Esophagus mucosa (tissue), 1 donor: ENCODE results near the gene KRTAP17-1. TPM values are rescaled to one million over a fixed set of nuclear protein-coding genes. Genes with fewer than 3 reads are reported as not detected.
A peak's percentile ranks its signal among the peaks of the same experiment; 100 is the strongest.

ENCODE experiments used
- ATAC-seq: fragments of 200-7000 bp; cut with Tn5 transposase; one replicate; pipeline ENCODE4 v1.9.1; 2020
- total RNA-seq: library from RNA; stranded (reverse); gene quantifications from one replicate; pipeline ENCODE4 v1.2.4, GENCODE V29; 2023
- donor health status: DM: yes; HTN: yes; CAD: no.

The KRTAP17-1 gene
- total RNA-seq, 1 donor from 2014 or later = not detected

GRCh38 chr17:41332239-41332638 is 16.7 kb upstream of the KRTAP17-1 start:
- ATAC-seq = no peak

GRCh38 chr17:41331606-41332005 is 16.1 kb upstream of the KRTAP17-1 start:
- no peak for ATAC-seq

- peak; percentile 62 for ATAC-seq
Observed at GRCh38 chr17:41329279-41329948, 13.9 kb upstream of the KRTAP17-1 start.

- no peak for ATAC-seq
Observed at GRCh38 chr17:41328207-41328606, 12.7 kb upstream of the KRTAP17-1 start.

- ATAC-seq = no peak
Observed at GRCh38 chr17:41327411-41328120, 12.1 kb upstream of the KRTAP17-1 start.

- no peak for ATAC-seq
Observed at GRCh38 chr17:41326173-41327145, 10.9 kb upstream of the KRTAP17-1 start.

GRCh38 chr17:41325611-41326010 is 10.1 kb upstream of the KRTAP17-1 start:
- no peak for ATAC-seq

- no peak for ATAC-seq
Observed at GRCh38 chr17:41325126-41325525, 9.6 kb upstream of the KRTAP17-1 start.

GRCh38 chr17:41324180-41325075 is 8.9 kb upstream of the KRTAP17-1 start:
- ATAC-seq = peak; percentile 51

GRCh38 chr17:41322903-41323895 is 7.7 kb upstream of the KRTAP17-1 start:
- no peak for ATAC-seq

- ATAC-seq = peak; percentile 55
Observed at GRCh38 chr17:41322094-41322902, 6.8 kb upstream of the KRTAP17-1 start.

GRCh38 chr17:41318231-41318630 is 2.7 kb upstream of the KRTAP17-1 start:
- no peak for ATAC-seq

GRCh38 chr17:41315814-41316445 is 420 bp upstream of the KRTAP17-1 start:
- no peak for ATAC-seq

- ATAC-seq = no peak
Observed at GRCh38 chr17:41311111-41311510, 4.4 kb downstream of the KRTAP17-1 start.

- ATAC-seq = peak; percentile 41
Observed at GRCh38 chr17:41308918-41309359, 6.6 kb downstream of the KRTAP17-1 start, which contains the start of gene KRTAP16-1. KRTAP16-1 (minus strand) TSS chr17:41309309; CDS start chr17:41309253, 56 bp downstream.

GRCh38 chr17:41308251-41308917 is 7.1 kb downstream of the KRTAP17-1 start:
- ATAC-seq = peak; percentile 82

- ATAC-seq = no peak
Observed at GRCh38 chr17:41307647-41308046, 7.9 kb downstream of the KRTAP17-1 start.

GRCh38 chr17:41304091-41304490 is 11.4 kb downstream of the KRTAP17-1 start:
- no peak for ATAC-seq
